Measurements from ENCODE around the gene FLAD1.
A peak's percentile ranks its signal among the peaks of the same experiment; 100 is the strongest.
"Not testable (repeated sequence)": the region's sequence is repeated elsewhere in the genome, so short reads cannot be mapped to it uniquely, and the experiment has no call there.

The FLAD1 gene

GRCh38 chr1:154969860-154970452 lies 13.2 kb upstream of the FLAD1 start:
- no peak for DNase-seq

- DNase-seq: no peak
These were observed 12.4 kb upstream of the FLAD1 start, which contains the start of gene SHC1 for GRCh38 chr1:154970631-154971340. SHC1 (minus strand) TSS chr1:154970747; CDS start chr1:154970526, 221 bp downstream.

GRCh38 chr1:154971341-154971998 lies 11.7 kb upstream of the FLAD1 start:
- no peak for DNase-seq

GRCh38 chr1:154972213-154972516 lies 11.0 kb upstream of the FLAD1 start:
- DNase-seq: no peak

GRCh38 chr1:154972517-154973343 lies 10.4 kb upstream of the FLAD1 start:
- DNase-seq: no peak

GRCh38 chr1:154973344-154974101 lies 9.6 kb upstream of the FLAD1 start:
- DNase-seq: peak; percentile 77

GRCh38 chr1:154974102-154974807 lies 8.9 kb upstream of the FLAD1 start, which contains the start of gene CKS1B:
CKS1B (plus strand) TSS chr1:154974681; CDS start chr1:154974746, 65 bp downstream.
- peak; percentile 98 for DNase-seq

GRCh38 chr1:154974808-154975408 lies 8.2 kb upstream of the FLAD1 start:
- DNase-seq: peak; percentile 97

- DNase-seq: peak; percentile 37
These were observed 7.6 kb upstream of the FLAD1 start for GRCh38 chr1:154975409-154976059.

- not testable (repeated sequence) for DNase-seq
These were observed 5.4 kb upstream of the FLAD1 start for GRCh38 chr1:154977762-154978161.

GRCh38 chr1:154978360-154978759 lies 4.8 kb upstream of the FLAD1 start:
- DNase-seq: no peak

GRCh38 chr1:154982341-154982740 lies 803 bp upstream of the FLAD1 start:
- DNase-seq: no peak

- DNase-seq: no peak
These were observed 777 bp downstream of the FLAD1 start for GRCh38 chr1:154983776-154984466.

GRCh38 chr1:154986736-154987135 lies 3.6 kb downstream of the FLAD1 start:
- DNase-seq: not testable (repeated sequence)

- no peak for DNase-seq
These were observed 4.2 kb downstream of the FLAD1 start for GRCh38 chr1:154987326-154987725.

GRCh38 chr1:154988058-154988954 lies 5.2 kb downstream of the FLAD1 start:
- DNase-seq: no peak

GRCh38 chr1:154989195-154989860 lies 6.2 kb downstream of the FLAD1 start:
- DNase-seq: no peak

GRCh38 chr1:154990276-154990675 lies 7.1 kb downstream of the FLAD1 start:
- no peak for DNase-seq
